ENCODE measurements around the gene ELF5.

- TF ChIP-seq CTCF (IDR thresholded peaks at IDR 0.05; ENCODE audit: low read depth, low read length) = peak; percentile 88
- TF ChIP-seq MYC (IDR thresholded peaks at IDR 0.05; ENCODE audit: low read depth, low read length) = no peak
- TF ChIP-seq POLR2A (IDR thresholded peaks at IDR 0.05; ENCODE audit: extremely low read depth, insufficient read length) = no peak
Measured at GRCh38 chr11:34512840-34513681, 533 bp downstream of the ELF5 start.

Measured in NB4 (cell line).